Suprapubic skin (tissue), 4 donors: ENCODE data around the gene SMOC2. TPM values are rescaled to one million over a fixed set of nuclear protein-coding genes. Genes with fewer than 3 reads are reported as not detected.

Source experiments
- DNase-seq, 2 donors: peaks; one replicate each; pipeline ENCODE4 v3.0.0-alpha.2; 2019; ENCODE audit warnings: low spot score in 2 of 2
- H3K27ac ChIP-seq: fragments of 200-600 bp; sonication (generic); one replicate; pipeline ENCODE4 v1.5.1; 2019
- H3K27me3 ChIP-seq: fragments of 200-600 bp; sonication (generic); one replicate; pipeline ENCODE4 v1.5.1; 2019
- H3K36me3 ChIP-seq: fragments of 200-600 bp; sonication (generic); one replicate; pipeline ENCODE4 v1.5.1; 2019
- H3K4me1 ChIP-seq: fragments of 200-600 bp; sonication (generic); one replicate; pipeline ENCODE4 v1.5.1; 2019
- H3K4me3 ChIP-seq: fragments of 200-600 bp; sonication (generic); one replicate; pipeline ENCODE4 v1.5.1; 2019; ENCODE audit warnings: mild to moderate bottlenecking
- H3K9me3 ChIP-seq: fragments of 200-600 bp; sonication (generic); one replicate; pipeline ENCODE4 v1.5.1; 2019
- EP300 ChIP-seq: sonication (generic); formaldehyde crosslinking; IDR thresholded peaks from one replicate; pipeline ENCODE4 v1.6.1; 2017; ENCODE audit warnings: antibody characterized with exemption
- POLR2A ChIP-seq, 2 donors: fragments of 450-650 bp; IDR thresholded peaks; one replicate each; pipeline ENCODE4 v1.6.1; 2017; ENCODE audit warnings: antibody characterized with exemption in 2 of 2, mild to moderate bottlenecking in 2 of 2, moderate library complexity in 2 of 2
- POLR2AphosphoS5 ChIP-seq, 3 donors: sonication (generic); formaldehyde crosslinking; IDR thresholded peaks; one replicate each; pipeline ENCODE4 v1.6.1; 2017; ENCODE audit warnings: antibody characterized with exemption in 3 of 3
- WGBS: methylation state at CpG from one replicate; pipeline ENCODE4 v1.1.5; 2018; 5-methylcytosine and 5-hydroxymethylcytosine counted together
- total RNA-seq, 4 donors: library from RNA; depleted of rRNA; stranded (reverse); fragments of >200 nt; gene quantifications; one replicate each; pipeline ENCODE4 v1.1.0, GENCODE V29; 2016
- TF ChIP-seq, protein P1 (sequence below), 2 donors: fragments of 200-600 bp in 1 of 2; fragments of 450-650 bp in 1 of 2; sonication (generic) in 1 of 2; IDR thresholded peaks; one replicate each; pipeline ENCODE4 v1.5.1; 2016 to 2019; ENCODE audit warnings: antibody characterized with exemption in 2 of 2, mild to moderate bottlenecking in 1 of 2, moderate library complexity in 1 of 2

The SMOC2 gene
- total RNA-seq, 4 donors from 2014 or later = 16.2 to 22.9 (median 18.8) TPM

DNA sequence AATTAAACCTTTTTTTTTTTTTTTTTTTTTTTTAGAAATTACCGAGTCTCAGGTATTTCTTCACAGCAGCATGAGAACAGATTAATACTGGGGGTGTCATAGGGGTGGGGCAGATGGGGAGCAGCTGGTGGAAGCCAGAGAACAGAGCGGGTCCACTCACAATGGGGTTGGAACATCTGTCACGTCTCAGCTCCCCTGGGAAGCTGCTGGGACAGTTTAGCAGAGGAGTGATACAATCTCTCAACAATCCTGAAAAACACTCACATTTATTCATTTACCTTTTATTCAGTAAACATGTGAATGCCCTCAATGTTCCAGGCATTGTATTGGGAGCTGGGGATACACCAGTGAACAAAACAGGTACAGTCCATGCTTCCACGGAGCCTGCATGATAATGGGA, 162.2 kb downstream of the SMOC2 start:
- TF ChIP-seq POLR2AphosphoS5 (IDR thresholded peaks at IDR 0.05) (no peak), POLR2A (IDR thresholded peaks at IDR 0.05) (no peak), EP300 (no peak)
- TF ChIP-seq, protein P1, sequence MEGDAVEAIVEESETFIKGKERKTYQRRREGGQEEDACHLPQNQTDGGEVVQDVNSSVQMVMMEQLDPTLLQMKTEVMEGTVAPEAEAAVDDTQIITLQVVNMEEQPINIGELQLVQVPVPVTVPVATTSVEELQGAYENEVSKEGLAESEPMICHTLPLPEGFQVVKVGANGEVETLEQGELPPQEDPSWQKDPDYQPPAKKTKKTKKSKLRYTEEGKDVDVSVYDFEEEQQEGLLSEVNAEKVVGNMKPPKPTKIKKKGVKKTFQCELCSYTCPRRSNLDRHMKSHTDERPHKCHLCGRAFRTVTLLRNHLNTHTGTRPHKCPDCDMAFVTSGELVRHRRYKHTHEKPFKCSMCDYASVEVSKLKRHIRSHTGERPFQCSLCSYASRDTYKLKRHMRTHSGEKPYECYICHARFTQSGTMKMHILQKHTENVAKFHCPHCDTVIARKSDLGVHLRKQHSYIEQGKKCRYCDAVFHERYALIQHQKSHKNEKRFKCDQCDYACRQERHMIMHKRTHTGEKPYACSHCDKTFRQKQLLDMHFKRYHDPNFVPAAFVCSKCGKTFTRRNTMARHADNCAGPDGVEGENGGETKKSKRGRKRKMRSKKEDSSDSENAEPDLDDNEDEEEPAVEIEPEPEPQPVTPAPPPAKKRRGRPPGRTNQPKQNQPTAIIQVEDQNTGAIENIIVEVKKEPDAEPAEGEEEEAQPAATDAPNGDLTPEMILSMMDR (IDR thresholded peaks at IDR 0.05) = no peak
- Histone ChIP-seq H3K27ac (no peak overlapping the region), H3K4me1 (no peaks in the 10 kb centered on the region), H3K27me3 (peaks cover 3% of the 10 kb centered on the region), H3K9me3 (no peaks in the 10 kb centered on the region), H3K4me3 (no peak overlapping the region), H3K36me3 (no peaks in the 10 kb centered on the region)
- 81% methylated on average over 4 of the region's 4 CpGs for WGBS
- no peak for DNase-seq

DNA sequence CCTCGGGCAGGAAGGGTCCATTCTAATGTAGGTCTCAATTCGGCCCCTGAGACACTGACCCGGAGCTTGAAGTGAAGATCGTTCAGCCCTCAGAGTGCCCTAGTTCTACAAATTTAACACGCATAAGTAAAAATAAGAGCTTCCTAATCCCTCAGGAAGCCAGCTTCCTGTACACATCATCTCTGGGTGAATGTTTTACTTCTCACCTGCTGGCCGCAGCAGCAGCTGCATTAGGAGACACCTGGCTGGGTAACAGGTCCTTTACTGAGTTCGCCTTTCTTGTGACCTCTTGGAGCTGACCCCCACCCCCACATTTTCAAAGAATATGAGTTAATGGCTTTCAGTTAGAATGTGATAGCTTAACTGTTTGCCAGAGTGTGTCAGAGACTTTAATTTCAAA, 165.0 kb downstream of the SMOC2 start:
- Histone ChIP-seq H3K27ac (no peak overlapping the region), H3K4me3 (no peak overlapping the region), H3K4me1 (peaks cover 5% of the 10 kb centered on the region), H3K9me3 (no peaks in the 10 kb centered on the region), H3K36me3 (no peaks in the 10 kb centered on the region), H3K27me3 (no peaks in the 10 kb centered on the region)
- no peak for DNase-seq
- 82% methylated on average over 7 of the region's 7 CpGs for WGBS
- TF ChIP-seq EP300 = no peak
- TF ChIP-seq, protein P1 (IDR thresholded peaks at IDR 0.05) = no peak
- no peak for TF ChIP-seq POLR2A (IDR thresholded peaks at IDR 0.05)
- no peak for TF ChIP-seq POLR2AphosphoS5 (IDR thresholded peaks at IDR 0.05)

DNA sequence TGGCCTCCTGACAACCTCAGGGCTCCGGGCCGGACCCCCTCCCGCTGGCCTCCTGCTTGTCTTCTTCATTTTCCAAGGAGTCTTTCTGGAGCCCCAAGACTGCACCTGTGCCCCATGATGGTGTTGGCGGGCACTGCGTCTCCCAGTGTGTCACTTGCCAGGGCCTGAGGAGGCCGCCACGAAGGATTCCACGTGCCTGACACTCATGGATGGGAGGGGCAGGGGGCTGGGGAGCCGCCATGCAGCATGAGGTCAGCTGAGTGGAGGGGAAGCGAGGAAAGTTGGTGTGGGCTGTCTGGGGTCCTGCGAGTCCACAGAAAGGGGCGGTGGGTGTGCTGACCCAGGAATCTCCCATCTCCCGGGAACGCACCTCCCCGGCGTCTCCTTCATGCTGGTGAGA, 165.7 kb downstream of the SMOC2 start:
- Histone ChIP-seq H3K9me3 (no peaks in the 10 kb centered on the region), H3K27ac (no peak overlapping the region), H3K4me1 (peaks cover 5% of the 10 kb centered on the region), H3K4me3 (no peak overlapping the region), H3K36me3 (no peaks in the 10 kb centered on the region), H3K27me3 (no peaks in the 10 kb centered on the region)
- TF ChIP-seq POLR2A (IDR thresholded peaks at IDR 0.05) = no peak
- TF ChIP-seq EP300 = no peak
- TF ChIP-seq, protein P1 (IDR thresholded peaks at IDR 0.05) = no peak
- no peak for TF ChIP-seq POLR2AphosphoS5 (IDR thresholded peaks at IDR 0.05)
- 86% methylated on average over 13 of the region's 16 CpGs for WGBS
- DNase-seq = no peak

DNA sequence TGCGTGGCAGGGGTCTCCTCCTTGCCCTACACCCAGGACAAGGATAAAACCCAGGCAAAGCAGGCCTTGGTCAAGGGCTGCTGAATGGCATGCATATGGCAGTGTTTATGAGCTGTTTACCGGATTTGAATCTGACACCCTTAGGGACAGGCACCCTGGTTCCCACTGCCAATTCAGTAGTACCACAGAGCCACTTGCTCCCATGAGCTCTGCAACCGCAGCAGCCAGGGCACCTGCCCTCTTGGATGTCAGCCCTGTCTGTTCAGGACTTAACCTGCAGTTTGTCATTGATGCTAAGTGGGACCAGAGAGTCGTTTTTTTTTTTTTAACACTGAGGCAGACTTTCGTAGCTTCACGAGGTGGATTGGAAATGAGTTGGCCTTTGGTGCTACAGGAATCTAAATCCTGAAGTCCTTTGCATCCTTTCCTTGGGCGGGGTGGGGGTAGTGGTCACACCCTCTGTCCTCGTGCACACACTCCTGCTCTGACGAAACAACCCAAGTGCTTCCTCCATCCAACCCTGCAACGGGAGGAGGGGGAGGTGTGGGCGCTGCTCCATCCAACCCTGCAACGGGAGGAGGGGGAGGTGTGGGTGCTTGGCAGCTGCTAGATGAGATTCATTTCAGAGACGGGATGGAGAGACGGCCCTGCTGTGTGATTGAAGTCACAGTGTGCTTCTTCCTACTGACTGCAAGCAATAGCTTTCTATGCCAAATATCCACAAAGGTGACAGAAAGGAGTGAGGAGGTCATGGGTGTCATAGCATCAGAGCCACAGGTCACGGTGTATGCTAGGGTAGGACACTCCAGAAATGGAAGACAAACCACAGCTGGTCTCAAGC, 166.5 kb downstream of the SMOC2 start:
- no peak for DNase-seq
- no peaks in the 10 kb centered on the region for H3K36me3 ChIP-seq
- H3K27me3 ChIP-seq = no peaks in the 10 kb centered on the region
- no peaks in the 10 kb centered on the region for H3K9me3 ChIP-seq
- H3K4me1 ChIP-seq = peaks cover 5% of the 10 kb centered on the region
- no peak overlapping the region for H3K27ac ChIP-seq
- 62% methylated on average over 15 of the region's 15 CpGs for WGBS
- H3K4me3 ChIP-seq = no peak overlapping the region
- TF ChIP-seq POLR2A (IDR thresholded peaks at IDR 0.05) = no peak
- TF ChIP-seq POLR2AphosphoS5 (IDR thresholded peaks at IDR 0.05) = no peak
- TF ChIP-seq, protein P1 (IDR thresholded peaks at IDR 0.05) = no peak
- TF ChIP-seq EP300 = no peak

DNA sequence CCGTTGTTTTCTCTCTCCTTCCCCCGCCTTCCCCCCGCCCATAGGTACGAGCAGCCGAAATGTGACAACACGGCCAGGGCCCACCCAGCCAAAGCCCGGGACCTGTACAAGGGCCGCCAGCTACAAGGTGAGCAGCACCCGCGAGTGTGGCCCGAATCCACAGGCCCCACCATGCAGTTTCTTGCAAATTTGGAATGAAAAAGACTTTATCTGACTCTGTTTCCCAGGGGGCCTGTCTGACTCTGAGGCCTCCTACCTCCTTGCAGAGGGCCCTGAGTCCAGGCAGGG, 167.1 kb downstream of the SMOC2 start:
- Histone ChIP-seq H3K36me3 (no peaks in the 10 kb centered on the region), H3K27me3 (no peaks in the 10 kb centered on the region), H3K4me1 (peaks cover 5% of the 10 kb centered on the region), H3K4me3 (no peak overlapping the region), H3K9me3 (no peaks in the 10 kb centered on the region), H3K27ac (no peak overlapping the region)
- DNase-seq = no peak
- TF ChIP-seq POLR2AphosphoS5 (IDR thresholded peaks at IDR 0.05) (no peak), EP300 (no peak), POLR2A (IDR thresholded peaks at IDR 0.05) (no peak)
- TF ChIP-seq, protein P1 (IDR thresholded peaks at IDR 0.05) = no peak
- 77% methylated on average over 7 of the region's 11 CpGs for whole genome bisulfite sequencing
